Panc1 (cell line): ENCODE data around the gene STARD10. TPM values are rescaled to one million over a fixed set of nuclear protein-coding genes. Genes with fewer than 3 reads are reported as not detected.
A peak's percentile ranks its signal among the peaks of the same experiment; 100 is the strongest.

Experiments used
- ATAC-seq: fragments of 200-7000 bp; cut with Tn5 transposase; 2 replicates; pipeline ENCODE4 v1.9.1; 2020; ENCODE audit warnings: mild to moderate bottlenecking, moderate library complexity
- BruUV-seq: library from RNA; stranded (reverse); fragments of 400-500 nt; replicated peaks from 2 replicates; lab custom pipeline; 2021; lab: Mats Ljungman, UMichigan
- CTCF ChIA-PET: fragments of 300-600 bp; sonication (Branson Sonifier 250); formaldehyde crosslinking; loops from one replicate; lab custom pipeline; 2022; ENCODE audit warnings: antibody characterized with exemption; lab: Charles Lee
- POLR2A ChIA-PET: fragments of 300-600 bp; sonication (Branson Sonifier 250); formaldehyde crosslinking; loops from one replicate; lab custom pipeline; 2022; ENCODE audit warnings: antibody characterized with exemption; lab: Charles Lee
- DNase-seq: peaks from one replicate; pipeline ENCODE4 v3.0.0-alpha.2; 2010; ENCODE audit warnings: low read depth, low spot score
- H3K27ac ChIP-seq: 2 replicates; pipeline ENCODE4 v1.5.1; 2011; ENCODE audit warnings: mild to moderate bottlenecking, low read length, inconsistent platforms
- H3K27me3 ChIP-seq: fragments of 200-500 bp; sonication (Bioruptor generic); 2 replicates; pipeline ENCODE4 v1.6.0; 2014; ENCODE audit warnings: low read length, inconsistent platforms; ENCODE audit not compliant: control insufficient read depth, insufficient read depth
- H3K36me3 ChIP-seq: fragments of 200-500 bp; sonication (Bioruptor generic); 2 replicates; pipeline ENCODE4 v1.5.1; 2014; ENCODE audit warnings: inconsistent platforms, mild to moderate bottlenecking, low read length, moderate library complexity; ENCODE audit not compliant: control insufficient read depth, insufficient read depth
- H3K4me1 ChIP-seq: 2 replicates; pipeline ENCODE4 v1.5.1; 2011; ENCODE audit warnings: inconsistent platforms, mild to moderate bottlenecking, low read length, moderate library complexity; ENCODE audit not compliant: control insufficient read depth, insufficient read depth
- H3K4me3 ChIP-seq, 2 experiments: 2 replicates each; pipeline ENCODE4 v1.5.1; 2011 to 2012; ENCODE audit warnings: low read depth in 2 of 2, low read length in 2 of 2, mild to moderate bottlenecking in 2 of 2, inconsistent platforms in 1 of 2, moderate library complexity in 1 of 2
- H3K9me3 ChIP-seq: fragments of 200-500 bp; sonication (Bioruptor generic); 2 replicates; pipeline ENCODE4 v1.5.1; 2014; ENCODE audit warnings: low read depth, mild to moderate bottlenecking, inconsistent platforms, low read length, moderate library complexity; ENCODE audit not compliant: control insufficient read depth, insufficient read depth
- POLR2AphosphoS5 ChIP-seq: IDR thresholded peaks from 2 replicates; pipeline ENCODE4 v1.6.1; 2012; ENCODE audit warnings: mild to moderate bottlenecking, low read depth, low read length, moderate library complexity
- SIN3A ChIP-seq: IDR thresholded peaks from 2 replicates; pipeline ENCODE4 v1.6.1; 2012; ENCODE audit warnings: low read depth, mild to moderate bottlenecking, low read length, moderate library complexity, borderline replicate concordance; ENCODE audit not compliant: insufficient read depth
- TCF7L2 ChIP-seq: IDR thresholded peaks from 2 replicates; pipeline ENCODE4 v1.6.1; 2011; ENCODE audit warnings: mild to moderate bottlenecking, low read depth, low read length, inconsistent platforms
- in situ Hi-C: cut with HindIII; loops from 2 replicates; pipeline ENCODE4 v1.10.0; 2016; ENCODE audit warnings: low sequenced_read_pairs, low pct_unique_long_range_greater_than_20kb
- intact Hi-C: fragments of 100-400 bp; cut with micrococcal nuclease; formaldehyde crosslinking; loops from one replicate; pipeline ENCODE4 v1.10.0; 2022; ENCODE audit not compliant: unreplicated experiment
- total RNA-seq: library from RNA; stranded (reverse); gene quantifications from one replicate; pipeline ENCODE4 v1.2.1, GENCODE V29; 2021; ENCODE audit not compliant: unreplicated experiment
- TF ChIP-seq, protein P1 (sequence below): fragments of 450-650 bp; IDR thresholded peaks from 2 replicates; pipeline ENCODE4 v1.5.1; 2017; ENCODE audit warnings: mild to moderate bottlenecking
- TF ChIP-seq, protein P2 (sequence below), 2 experiments: IDR thresholded peaks; 2 replicates each; pipeline ENCODE4 v1.6.1; 2011 to 2012; ENCODE audit warnings: low read depth in 2 of 2, control low read depth in 1 of 2, low read length in 1 of 2, mild to moderate bottlenecking in 1 of 2, moderate library complexity in 1 of 2; ENCODE audit not compliant: insufficient read depth in 1 of 2

The STARD10 gene
- total RNA-seq, 1 experiment from 2014 or later = 32.1 TPM

DNA sequence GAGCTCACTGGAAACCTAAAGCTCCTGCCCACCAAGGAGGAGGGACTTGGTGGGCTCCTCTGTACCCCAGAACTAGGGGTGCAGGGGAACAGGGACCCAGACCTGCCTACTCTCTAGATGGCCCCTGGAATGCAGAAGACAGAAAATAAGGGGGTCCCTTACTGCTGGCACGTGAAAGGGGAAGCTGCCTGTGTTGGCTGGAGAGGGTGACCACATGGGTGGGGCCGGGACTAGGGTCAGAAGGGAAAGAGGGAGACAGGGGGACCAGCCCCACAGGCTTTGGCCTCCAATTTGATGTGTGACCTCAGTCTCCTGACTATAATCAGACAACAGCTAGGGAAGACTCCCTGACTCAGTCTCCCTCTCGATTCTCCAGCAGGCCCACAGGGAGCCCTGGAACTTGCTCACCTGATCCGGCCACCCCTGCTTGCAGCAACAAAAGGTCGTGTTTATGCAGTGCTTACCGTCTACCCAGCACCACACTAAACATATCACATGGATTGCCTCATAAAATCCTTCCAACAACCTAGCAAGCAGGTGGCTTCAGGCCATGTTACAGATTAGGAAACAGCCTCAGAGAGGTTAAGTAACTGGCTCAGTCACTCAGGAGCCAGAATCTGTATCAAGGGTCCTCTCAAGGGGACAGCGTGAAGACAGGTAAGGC lies 51.9 kb downstream of the STARD10 start:
- TF ChIP-seq, protein P1, sequence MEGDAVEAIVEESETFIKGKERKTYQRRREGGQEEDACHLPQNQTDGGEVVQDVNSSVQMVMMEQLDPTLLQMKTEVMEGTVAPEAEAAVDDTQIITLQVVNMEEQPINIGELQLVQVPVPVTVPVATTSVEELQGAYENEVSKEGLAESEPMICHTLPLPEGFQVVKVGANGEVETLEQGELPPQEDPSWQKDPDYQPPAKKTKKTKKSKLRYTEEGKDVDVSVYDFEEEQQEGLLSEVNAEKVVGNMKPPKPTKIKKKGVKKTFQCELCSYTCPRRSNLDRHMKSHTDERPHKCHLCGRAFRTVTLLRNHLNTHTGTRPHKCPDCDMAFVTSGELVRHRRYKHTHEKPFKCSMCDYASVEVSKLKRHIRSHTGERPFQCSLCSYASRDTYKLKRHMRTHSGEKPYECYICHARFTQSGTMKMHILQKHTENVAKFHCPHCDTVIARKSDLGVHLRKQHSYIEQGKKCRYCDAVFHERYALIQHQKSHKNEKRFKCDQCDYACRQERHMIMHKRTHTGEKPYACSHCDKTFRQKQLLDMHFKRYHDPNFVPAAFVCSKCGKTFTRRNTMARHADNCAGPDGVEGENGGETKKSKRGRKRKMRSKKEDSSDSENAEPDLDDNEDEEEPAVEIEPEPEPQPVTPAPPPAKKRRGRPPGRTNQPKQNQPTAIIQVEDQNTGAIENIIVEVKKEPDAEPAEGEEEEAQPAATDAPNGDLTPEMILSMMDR = no peak
- TF ChIP-seq POLR2AphosphoS5 = no peak
- TF ChIP-seq SIN3A = no peak
- TF ChIP-seq, protein P2, sequence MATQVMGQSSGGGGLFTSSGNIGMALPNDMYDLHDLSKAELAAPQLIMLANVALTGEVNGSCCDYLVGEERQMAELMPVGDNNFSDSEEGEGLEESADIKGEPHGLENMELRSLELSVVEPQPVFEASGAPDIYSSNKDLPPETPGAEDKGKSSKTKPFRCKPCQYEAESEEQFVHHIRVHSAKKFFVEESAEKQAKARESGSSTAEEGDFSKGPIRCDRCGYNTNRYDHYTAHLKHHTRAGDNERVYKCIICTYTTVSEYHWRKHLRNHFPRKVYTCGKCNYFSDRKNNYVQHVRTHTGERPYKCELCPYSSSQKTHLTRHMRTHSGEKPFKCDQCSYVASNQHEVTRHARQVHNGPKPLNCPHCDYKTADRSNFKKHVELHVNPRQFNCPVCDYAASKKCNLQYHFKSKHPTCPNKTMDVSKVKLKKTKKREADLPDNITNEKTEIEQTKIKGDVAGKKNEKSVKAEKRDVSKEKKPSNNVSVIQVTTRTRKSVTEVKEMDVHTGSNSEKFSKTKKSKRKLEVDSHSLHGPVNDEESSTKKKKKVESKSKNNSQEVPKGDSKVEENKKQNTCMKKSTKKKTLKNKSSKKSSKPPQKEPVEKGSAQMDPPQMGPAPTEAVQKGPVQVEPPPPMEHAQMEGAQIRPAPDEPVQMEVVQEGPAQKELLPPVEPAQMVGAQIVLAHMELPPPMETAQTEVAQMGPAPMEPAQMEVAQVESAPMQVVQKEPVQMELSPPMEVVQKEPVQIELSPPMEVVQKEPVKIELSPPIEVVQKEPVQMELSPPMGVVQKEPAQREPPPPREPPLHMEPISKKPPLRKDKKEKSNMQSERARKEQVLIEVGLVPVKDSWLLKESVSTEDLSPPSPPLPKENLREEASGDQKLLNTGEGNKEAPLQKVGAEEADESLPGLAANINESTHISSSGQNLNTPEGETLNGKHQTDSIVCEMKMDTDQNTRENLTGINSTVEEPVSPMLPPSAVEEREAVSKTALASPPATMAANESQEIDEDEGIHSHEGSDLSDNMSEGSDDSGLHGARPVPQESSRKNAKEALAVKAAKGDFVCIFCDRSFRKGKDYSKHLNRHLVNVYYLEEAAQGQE (IDR thresholded peaks at IDR 0.05; ENCODE audit: insufficient read depth in 1 of 2, low read depth in 2 of 2, low read length in 1 of 2) = no peak
- no peak for TF ChIP-seq TCF7L2
- H3K36me3 ChIP-seq = no peaks in the 10 kb centered on the region
- in situ Hi-C loops (no loop called here), intact Hi-C loops (no loop called here)
- ATAC-seq (no peak), DNase-seq (no peak)
- no peaks in the 10 kb centered on the region for H3K27me3 ChIP-seq
- ChIA-PET CTCF (no interaction called here), POLR2A (interaction anchor here (0.6 kb wide), 1 partner anchor 23 kb away, joined by 3 read pairs; no protein-coding TSS in a partner anchor)
- H3K9me3 ChIP-seq = no peaks in the 10 kb centered on the region
- peaks cover 17% of the 10 kb centered on the region for H3K4me1 ChIP-seq
- no peak overlapping the region for H3K4me3 ChIP-seq
- BruUV-seq = no TSS peak
- peak overlapping the region; percentile 35 for H3K27ac ChIP-seq

DNA sequence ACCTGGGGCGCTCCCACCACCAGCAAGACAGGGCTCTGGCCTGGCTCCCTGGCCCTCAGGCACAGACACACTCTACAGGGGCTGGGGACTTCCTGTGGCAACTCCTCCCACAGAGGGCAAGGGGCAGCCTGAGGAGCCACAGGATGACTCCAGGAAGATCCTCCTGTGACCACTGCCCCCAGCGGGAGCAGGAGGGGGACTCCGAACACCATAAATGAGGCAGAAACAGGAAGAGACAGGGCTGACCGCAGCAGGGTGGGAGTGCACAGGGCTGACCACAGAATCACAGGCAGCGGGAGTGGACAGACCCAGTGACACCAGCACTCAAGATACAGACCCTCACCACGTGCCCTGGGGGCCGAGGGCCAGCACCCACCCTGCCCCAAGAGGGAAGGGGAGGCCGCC lies 52.4 kb downstream of the STARD10 start:
- DNase-seq (no peak), ATAC-seq (no peak)
- in situ Hi-C loops (no loop called here), intact Hi-C loops (no loop called here)
- H3K36me3 ChIP-seq = no peaks in the 10 kb centered on the region
- ChIA-PET CTCF (interaction anchor here (0.5 kb wide), 1 partner anchor 66 kb away, joined by 9 read pairs; no protein-coding TSS in a partner anchor), POLR2A (interaction anchor here (0.6 kb wide), 1 partner anchor 22 kb away, joined by 3 read pairs; no protein-coding TSS in a partner anchor)
- BruUV-seq = no TSS peak
- no peaks in the 10 kb centered on the region for H3K9me3 ChIP-seq
- peaks cover 18% of the 10 kb centered on the region for H3K4me1 ChIP-seq
- no peaks in the 10 kb centered on the region for H3K27me3 ChIP-seq
- H3K27ac ChIP-seq = peak overlapping the region; percentile 35
- TF ChIP-seq POLR2AphosphoS5 (no peak), TCF7L2 (no peak), SIN3A (no peak)
- TF ChIP-seq, protein P1 = no peak
- TF ChIP-seq, protein P2 (IDR thresholded peaks at IDR 0.05; ENCODE audit: insufficient read depth in 1 of 2, low read depth in 2 of 2, low read length in 1 of 2) = no peak
- no peak overlapping the region for H3K4me3 ChIP-seq
